GM13977 (cell line): ENCODE results near the gene LIN9.

Experiments used
- DNase-seq: peaks from one replicate; pipeline ENCODE4 v3.0.0; 2012; ENCODE audit warnings: low spot score
- in situ Hi-C: fragments of 300-500 bp; cut with MboI; formaldehyde crosslinking; loops from one replicate; pipeline ENCODE4 v1.12.0; 2022; ENCODE audit warnings: low sequenced_read_pairs, low pct_unique_long_range_greater_than_20kb, mixed read lengths, inconsistent platforms; ENCODE audit not compliant: unreplicated experiment
- TF ChIP-seq, protein P1 (sequence below): IDR thresholded peaks from 2 replicates; pipeline ENCODE4 v1.5.1; 2012; ENCODE audit warnings: mild to moderate bottlenecking, control low read depth; ENCODE audit not compliant: insufficient read depth; ENCODE audit errors: extremely low read depth, missing control alignments

LIN9 gene

DNA sequence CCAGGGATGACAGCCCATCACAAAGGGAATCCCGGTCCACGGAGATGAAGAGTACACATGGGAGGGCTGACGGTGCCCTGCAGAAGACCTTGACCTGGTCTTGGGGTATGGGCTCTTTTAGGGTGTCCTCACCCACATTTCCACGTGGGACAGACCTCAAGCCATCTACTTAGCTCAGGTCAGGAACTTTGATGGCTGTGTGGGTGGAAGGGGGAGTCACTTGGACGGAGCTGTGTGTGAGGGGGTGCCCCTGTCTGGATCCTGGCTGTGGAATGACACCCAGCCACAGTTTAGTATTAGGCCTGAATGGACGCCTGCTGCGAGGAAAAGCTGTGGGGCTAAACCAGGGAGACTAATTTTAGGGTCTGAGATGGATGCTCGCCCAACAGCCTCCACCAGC, 96.4 kb downstream of the LIN9 start:
- in situ Hi-C loops: no loop called here
- no peak for DNase-seq
- TF ChIP-seq, protein P1, sequence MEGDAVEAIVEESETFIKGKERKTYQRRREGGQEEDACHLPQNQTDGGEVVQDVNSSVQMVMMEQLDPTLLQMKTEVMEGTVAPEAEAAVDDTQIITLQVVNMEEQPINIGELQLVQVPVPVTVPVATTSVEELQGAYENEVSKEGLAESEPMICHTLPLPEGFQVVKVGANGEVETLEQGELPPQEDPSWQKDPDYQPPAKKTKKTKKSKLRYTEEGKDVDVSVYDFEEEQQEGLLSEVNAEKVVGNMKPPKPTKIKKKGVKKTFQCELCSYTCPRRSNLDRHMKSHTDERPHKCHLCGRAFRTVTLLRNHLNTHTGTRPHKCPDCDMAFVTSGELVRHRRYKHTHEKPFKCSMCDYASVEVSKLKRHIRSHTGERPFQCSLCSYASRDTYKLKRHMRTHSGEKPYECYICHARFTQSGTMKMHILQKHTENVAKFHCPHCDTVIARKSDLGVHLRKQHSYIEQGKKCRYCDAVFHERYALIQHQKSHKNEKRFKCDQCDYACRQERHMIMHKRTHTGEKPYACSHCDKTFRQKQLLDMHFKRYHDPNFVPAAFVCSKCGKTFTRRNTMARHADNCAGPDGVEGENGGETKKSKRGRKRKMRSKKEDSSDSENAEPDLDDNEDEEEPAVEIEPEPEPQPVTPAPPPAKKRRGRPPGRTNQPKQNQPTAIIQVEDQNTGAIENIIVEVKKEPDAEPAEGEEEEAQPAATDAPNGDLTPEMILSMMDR: no peak

DNA sequence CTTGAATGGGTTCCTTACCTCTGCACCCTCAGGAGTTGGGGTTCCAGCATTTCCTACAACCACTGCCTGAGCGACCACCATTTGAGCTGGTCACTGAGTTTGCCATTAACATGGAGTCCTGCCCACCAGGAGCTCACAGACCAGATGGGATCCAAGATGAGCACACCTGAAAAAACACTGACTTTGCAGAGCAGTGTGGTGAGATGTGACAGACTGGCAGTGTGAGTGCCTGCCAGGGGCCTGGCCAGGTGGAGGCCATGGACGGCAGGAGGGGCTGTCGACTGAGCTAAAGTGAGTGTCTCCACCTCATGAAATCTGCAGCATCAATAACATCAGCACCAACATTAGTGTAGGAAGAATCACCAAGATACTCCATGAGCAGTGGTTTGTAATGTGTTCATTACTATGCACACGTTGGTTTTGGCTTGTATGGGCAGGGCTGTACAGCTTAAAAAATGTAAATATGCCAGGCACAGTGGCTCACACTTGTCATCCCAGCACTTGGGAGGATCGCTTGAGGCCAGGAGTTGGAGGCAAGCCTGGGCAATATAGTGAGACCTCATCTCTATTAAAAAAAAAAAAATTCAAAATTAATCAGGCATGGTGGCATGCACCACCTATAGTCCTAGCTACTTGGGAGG, 97.7 kb downstream of the LIN9 start:
- no peak for DNase-seq
- TF ChIP-seq, protein P1: no peak
- in situ Hi-C loops: no loop called here

DNA sequence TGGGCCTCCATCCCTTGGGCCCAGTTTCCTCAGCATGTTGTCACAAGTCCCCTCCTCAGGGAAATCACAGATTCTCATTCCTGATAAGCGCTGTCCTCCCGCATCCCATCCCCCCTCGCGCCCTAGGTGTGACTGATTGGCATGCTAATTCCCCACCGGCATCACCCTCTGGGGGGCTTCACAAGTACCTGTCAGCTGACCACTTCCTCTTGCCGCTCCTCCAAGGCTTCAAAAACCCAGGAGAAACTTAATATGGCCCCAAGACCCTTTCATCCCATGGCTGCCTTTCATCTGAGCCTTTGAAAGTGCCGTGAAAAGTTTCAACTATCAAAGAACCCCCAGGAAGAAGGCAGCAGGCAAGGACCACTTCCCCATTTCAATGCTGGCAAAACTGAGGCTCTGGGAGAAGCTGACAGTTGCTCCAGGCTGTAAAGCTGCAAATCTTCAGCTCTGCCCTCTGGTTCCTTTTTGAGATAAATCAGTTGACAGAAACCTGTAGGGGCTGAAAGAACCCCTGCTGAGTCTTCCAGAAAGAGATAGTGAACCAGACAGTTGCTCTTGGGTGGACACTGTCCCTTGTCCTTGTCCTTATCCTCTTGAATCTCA, 98.3 kb downstream of the LIN9 start:
- TF ChIP-seq, protein P1: no peak
- DNase-seq: no peak
- in situ Hi-C loops: no loop called here

DNA sequence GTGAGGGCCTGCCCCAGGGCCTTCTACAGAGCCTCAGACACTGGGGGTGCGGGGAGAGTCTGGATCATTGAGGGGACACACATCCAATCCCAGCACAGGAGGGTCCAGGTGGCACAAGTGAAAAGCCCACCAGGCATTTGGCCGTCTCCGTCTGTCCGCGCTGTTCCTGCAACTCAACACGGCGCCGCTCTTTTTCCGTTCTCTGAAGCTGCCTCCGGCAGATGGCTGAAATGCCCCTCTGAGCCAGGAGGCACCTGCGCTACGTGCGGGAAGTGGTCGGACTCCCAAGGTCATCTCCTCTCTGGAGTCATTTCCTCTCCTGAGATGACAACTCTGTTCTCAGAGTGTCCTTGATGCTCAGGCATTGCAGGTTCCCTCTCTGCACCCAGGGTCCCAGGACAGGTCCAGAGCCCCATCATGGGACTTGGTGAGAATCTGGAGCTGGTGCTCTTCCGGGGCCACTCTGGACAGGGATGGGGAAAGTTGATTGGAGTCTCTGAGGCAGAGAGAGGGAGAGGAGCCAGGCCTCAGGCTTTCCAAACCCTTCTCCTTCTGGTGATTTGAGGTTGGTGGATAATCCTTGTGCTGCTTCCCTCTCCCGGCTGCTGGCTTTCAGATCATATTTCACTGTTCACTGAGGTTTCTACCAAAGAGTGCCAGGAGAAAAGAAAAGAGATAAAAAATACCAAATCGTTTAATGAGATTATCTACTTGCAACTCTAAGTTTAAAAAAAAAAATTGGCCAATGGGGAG, 99.5 kb downstream of the LIN9 start:
- in situ Hi-C loops: no loop called here

DNA sequence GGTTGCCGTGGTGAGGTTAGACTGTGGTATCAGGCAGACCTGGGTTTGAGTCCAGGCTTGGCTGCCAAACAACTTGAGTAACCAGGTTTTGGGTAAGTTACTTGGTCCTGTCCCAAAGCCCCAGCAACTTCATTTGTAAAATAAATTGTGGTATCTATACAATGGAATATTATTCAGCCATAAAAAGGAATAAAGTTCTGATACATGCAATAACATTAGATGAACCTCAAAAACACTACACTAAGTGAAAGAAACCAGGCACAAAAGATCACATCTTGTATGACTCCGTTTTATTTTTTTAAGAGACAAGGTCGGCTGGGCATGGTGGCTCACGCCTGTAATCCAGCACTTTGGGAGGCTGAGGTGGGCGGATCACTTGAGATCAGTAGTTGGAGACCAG, 101.9 kb downstream of the LIN9 start:
- no peak for DNase-seq
- in situ Hi-C loops: no loop called here
- TF ChIP-seq, protein P1: no peak

More for the DNA sequence above, 99.5 kb downstream of the LIN9 start:
- DNase-seq: no peak
- TF ChIP-seq, protein P1: no peak

DNA sequence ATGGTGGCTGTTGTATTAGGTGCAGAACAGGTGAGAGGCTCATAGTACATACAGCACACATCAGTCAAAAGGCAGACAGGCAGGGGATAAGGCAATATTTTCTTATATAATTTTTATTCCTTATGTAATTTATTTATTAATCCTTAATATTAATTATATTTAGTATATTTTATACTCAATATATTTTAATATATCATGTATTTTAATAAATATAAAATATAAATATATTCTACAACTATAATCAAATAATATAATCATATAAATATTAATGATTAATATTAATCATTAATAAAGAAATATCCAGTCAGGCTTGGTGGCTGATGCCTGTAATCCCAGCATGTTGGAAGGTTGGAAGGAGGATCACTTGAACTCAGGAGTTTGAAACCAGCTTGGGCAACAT, 104.8 kb downstream of the LIN9 start:
- TF ChIP-seq, protein P1: no peak
- no peak for DNase-seq
- in situ Hi-C loops: no loop called here
